ENCODE measurements around the gene MGAT5.
"Not testable (repeated sequence)": the region's sequence is repeated elsewhere in the genome, so short reads cannot be mapped to it uniquely, and the experiment has no call there.

MGAT5 gene

GRCh38 chr2:134281815-134282419 lies 28.0 kb downstream of the MGAT5 start:
- no peak for DNase-seq

GRCh38 chr2:134282629-134283400 lies 28.9 kb downstream of the MGAT5 start:
- no peak for DNase-seq

- no peak for DNase-seq
Measured at GRCh38 chr2:134283661-134284060, 29.8 kb downstream of the MGAT5 start.

GRCh38 chr2:134284119-134284670 lies 30.3 kb downstream of the MGAT5 start:
- DNase-seq, result no peak

GRCh38 chr2:134287323-134287722 lies 33.5 kb downstream of the MGAT5 start:
- DNase-seq, result no peak

GRCh38 chr2:134288814-134289213 lies 34.9 kb downstream of the MGAT5 start:
- DNase-seq, result no peak

- DNase-seq, result no peak
Measured at GRCh38 chr2:134289225-134289624, 35.4 kb downstream of the MGAT5 start.

GRCh38 chr2:134290358-134290757 lies 36.5 kb downstream of the MGAT5 start:
- no peak for DNase-seq

GRCh38 chr2:134292514-134292913 lies 38.6 kb downstream of the MGAT5 start:
- DNase-seq, result no peak

- no peak for DNase-seq
Measured at GRCh38 chr2:134293719-134294537, 40.1 kb downstream of the MGAT5 start.

GRCh38 chr2:134294598-134294997 lies 40.7 kb downstream of the MGAT5 start:
- DNase-seq, result not testable (repeated sequence)

- DNase-seq, result no peak
Measured at GRCh38 chr2:134295441-134295840, 41.6 kb downstream of the MGAT5 start.

- no peak for DNase-seq
Measured at GRCh38 chr2:134296301-134296700, 42.4 kb downstream of the MGAT5 start.

- DNase-seq, result no peak
Measured at GRCh38 chr2:134299334-134299733, 45.5 kb downstream of the MGAT5 start.

- DNase-seq, result no peak
Measured at GRCh38 chr2:134300585-134300984, 46.7 kb downstream of the MGAT5 start.

GRCh38 chr2:134301099-134301927 lies 47.4 kb downstream of the MGAT5 start:
- DNase-seq, result no peak

GRCh38 chr2:134301928-134302260 lies 48.0 kb downstream of the MGAT5 start:
- DNase-seq, result no peak

GRCh38 chr2:134304394-134305108 lies 50.7 kb downstream of the MGAT5 start:
- no peak for DNase-seq

- no peak for DNase-seq
Measured at GRCh38 chr2:134305109-134305491, 51.2 kb downstream of the MGAT5 start.

- DNase-seq, result no peak
Measured at GRCh38 chr2:134306521-134306920, 52.6 kb downstream of the MGAT5 start.

- DNase-seq, result no peak
Measured at GRCh38 chr2:134307334-134307733, 53.5 kb downstream of the MGAT5 start.
